Smooth muscle cell (in vitro differentiated cells): ENCODE measurements around the gene UMAD1. TPM values are rescaled to one million over a fixed set of nuclear protein-coding genes. Genes with fewer than 3 reads are reported as not detected.

Experiments
- DNase-seq: peaks from one replicate; lab custom pipeline; 2025; ENCODE audit not compliant: unreplicated experiment; lab: John Stamatoyannopoulos, UW
- H2AFZ ChIP-seq: fragments of 200-600 bp; sonication (generic); 2 replicates; pipeline ENCODE4 v1.6.0; 2016; ENCODE audit warnings: antibody characterized with exemption, low read depth, mild to moderate bottlenecking
- H3F3A ChIP-seq: fragments of 200-600 bp; sonication (generic); 2 replicates; pipeline ENCODE4 v1.6.0; 2017; ENCODE audit warnings: antibody characterized with exemption, low read depth
- H3K27ac ChIP-seq: fragments of 200-600 bp; sonication (generic); 2 replicates; pipeline ENCODE4 v1.5.1; 2016; ENCODE audit warnings: low read depth, mild to moderate bottlenecking
- H3K27me3 ChIP-seq: fragments of 200-600 bp; sonication (generic); 2 replicates; pipeline ENCODE4 v1.6.1; 2016; ENCODE audit warnings: low read depth, mild to moderate bottlenecking
- H3K36me3 ChIP-seq: fragments of 200-600 bp; sonication (generic); 2 replicates; pipeline ENCODE4 v1.5.1; 2016; ENCODE audit warnings: low read depth
- H3K4me1 ChIP-seq: fragments of 200-600 bp; sonication (generic); 2 replicates; pipeline ENCODE4 v1.5.1; 2016; ENCODE audit warnings: low read depth
- H3K4me2 ChIP-seq: fragments of 200-600 bp; sonication (generic); 2 replicates; pipeline ENCODE4 v1.6.0; 2016; ENCODE audit warnings: mild to moderate bottlenecking
- H3K4me3 ChIP-seq: fragments of 200-600 bp; sonication (generic); 2 replicates; pipeline ENCODE4 v1.5.1; 2016; ENCODE audit warnings: mild to moderate bottlenecking
- H3K79me2 ChIP-seq: fragments of 200-600 bp; sonication (generic); 2 replicates; pipeline ENCODE4 v1.6.0; 2016; ENCODE audit warnings: low read depth, mild to moderate bottlenecking
- H3K9ac ChIP-seq: fragments of 200-600 bp; sonication (generic); 2 replicates; pipeline ENCODE4 v1.6.0; 2016; ENCODE audit warnings: low read depth
- H3K9me3 ChIP-seq: fragments of 200-600 bp; sonication (generic); replicated peaks from 2 replicates; pipeline ENCODE4 v1.5.1; 2016; ENCODE audit warnings: low read depth
- H4K20me1 ChIP-seq: fragments of 200-600 bp; sonication (generic); 2 replicates; pipeline ENCODE4 v1.6.0; 2016; ENCODE audit warnings: low read depth
- CTCF ChIP-seq: fragments of 200-600 bp; sonication (generic); IDR thresholded peaks from 2 replicates; pipeline ENCODE4 v1.5.1; 2017; ENCODE audit warnings: borderline replicate concordance, mild to moderate bottlenecking, antibody characterized with exemption; ENCODE audit not compliant: insufficient read depth, poor library complexity, severe bottlenecking
- WGBS: methylation state at CpG from one replicate; pipeline ENCODE4 v1.1.7; 2016; ENCODE audit warnings: low lambda C conversion rate; 5-methylcytosine and 5-hydroxymethylcytosine counted together
- polyA plus RNA-seq: library from polyadenylated mRNA; unstranded; fragments of >200 nt; fragmentation: Nextera tagmentation; extraction: Ambion mirVana; gene quantifications from 2 replicates; pipeline ENCODE4 v1.2.1, GENCODE V29; 2016
- total RNA-seq: library from RNA; depleted of rRNA; stranded (reverse); fragments of >200 nt; gene quantifications from 2 replicates; pipeline ENCODE4 v1.2.3, GENCODE V29; 2014

Gene UMAD1
- total and polyA plus RNA-seq, 2 experiments from 2014 or later: 13.7 to 24.3 TPM

DNA sequence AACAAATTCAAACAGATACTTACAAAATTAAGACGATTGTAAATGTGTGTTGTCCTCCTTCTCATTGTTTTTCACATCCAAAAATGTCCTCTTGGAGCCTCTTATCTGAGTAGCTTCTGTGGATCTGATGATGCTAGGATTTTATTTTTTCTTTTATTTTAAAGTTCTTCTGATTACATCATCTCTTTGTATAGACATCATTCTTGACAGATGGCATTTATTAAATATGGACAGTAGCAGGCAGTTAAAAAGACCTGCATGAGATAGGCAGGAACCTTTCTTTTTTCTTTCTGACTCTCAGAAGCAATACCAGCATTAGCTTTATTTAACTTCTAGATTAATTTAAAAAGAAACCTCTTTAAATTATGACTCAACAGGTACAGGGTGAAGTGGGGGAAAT, 77.9 kb downstream of the UMAD1 start, which contains the start of gene RPA3:
Gene RPA3 (minus strand): TSS at position 116 of the 400 bp plus-strand sequence. CDS start 78,189 bp downstream, outside the sequence.
- H3K9ac ChIP-seq: peak within 1 kb of the TSS; percentile 3
- peak within 1 kb of the TSS; percentile 32 for H3K4me2 ChIP-seq
- no peaks in the 10 kb centered on the region for H3K9me3 ChIP-seq
- no peaks in the 10 kb centered on the region for H3K36me3 ChIP-seq
- peak within 1 kb of the TSS; percentile 38 for H3K27ac ChIP-seq
- no peak within 1 kb of the TSS for H3K4me3 ChIP-seq
- no peak for TF ChIP-seq CTCF
- H2AFZ ChIP-seq: no peak within 1 kb of the TSS
- H3K79me2 ChIP-seq: peaks cover 4% of the 10 kb centered on the region
- no peaks in the 10 kb centered on the region for H3F3A ChIP-seq
- no peaks in the 10 kb centered on the region for H3K27me3 ChIP-seq
- 94% methylated on average over 1 of the region's 1 CpG for WGBS
- H4K20me1 ChIP-seq: no peaks in the 10 kb centered on the region
- no peak for DNase-seq
- H3K4me1 ChIP-seq: no peaks in the 10 kb centered on the region

DNA sequence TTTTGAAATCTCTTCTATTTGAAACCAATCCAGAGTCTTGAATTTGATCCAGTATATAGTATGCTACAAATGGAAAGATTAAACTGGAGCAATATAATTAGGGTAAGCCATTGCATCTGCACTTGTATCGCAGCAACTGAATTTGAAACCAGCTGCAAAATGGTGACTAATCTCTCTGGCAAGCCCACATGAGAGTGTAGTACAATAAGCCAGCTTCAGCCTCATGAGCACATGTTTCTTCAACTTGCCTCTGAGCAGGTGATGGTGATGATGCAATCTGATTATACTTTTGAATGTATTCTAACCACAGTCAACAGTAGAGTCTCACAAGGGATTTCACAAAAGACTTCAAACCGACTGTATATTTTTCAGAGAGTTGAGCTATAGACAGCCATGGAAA, 78.7 kb downstream of the UMAD1 start:
- no peak for TF ChIP-seq CTCF
- Histone ChIP-seq H3K4me1 (no peaks in the 10 kb centered on the region), H3K27ac (peak overlapping the region; percentile 38), H3K4me2 (peak overlapping the region; percentile 32), H3K36me3 (no peaks in the 10 kb centered on the region), H3K9ac (peak overlapping the region; percentile 3), H3K9me3 (no peaks in the 10 kb centered on the region), H3K4me3 (no peak overlapping the region), H2AFZ (no peak overlapping the region), H3K79me2 (no peaks in the 10 kb centered on the region), H4K20me1 (no peaks in the 10 kb centered on the region), H3K27me3 (no peaks in the 10 kb centered on the region), H3F3A (no peaks in the 10 kb centered on the region)
- DNase-seq: no peak
- WGBS: 33% methylated on average over 2 of the region's 2 CpGs

DNA sequence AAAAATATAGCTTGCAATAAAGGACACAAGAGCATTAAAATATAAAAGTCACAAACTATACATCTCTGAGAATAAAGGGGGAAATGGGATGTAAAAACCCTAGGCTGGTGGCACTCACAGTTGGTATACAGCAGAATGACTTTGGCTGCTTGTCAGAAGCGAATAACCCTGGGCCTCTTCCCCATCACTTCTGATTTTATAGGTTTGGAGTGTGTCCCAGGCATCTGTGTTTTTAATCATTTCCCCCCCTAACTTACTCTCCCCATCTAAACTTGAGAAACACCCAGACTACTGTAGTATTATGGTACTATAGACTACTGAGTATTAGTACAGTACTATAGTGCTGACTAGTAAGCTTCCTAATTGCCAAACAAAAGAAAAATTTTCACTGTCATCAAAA, 79.6 kb downstream of the UMAD1 start:
- H3K27ac ChIP-seq: no peak overlapping the region
- H3F3A ChIP-seq: no peaks in the 10 kb centered on the region
- WGBS: 83% methylated on average over 1 of the region's 1 CpG
- H2AFZ ChIP-seq: no peak overlapping the region
- H3K9ac ChIP-seq: no peak overlapping the region
- no peaks in the 10 kb centered on the region for H3K79me2 ChIP-seq
- H3K27me3 ChIP-seq: no peaks in the 10 kb centered on the region
- TF ChIP-seq CTCF: no peak
- no peak for DNase-seq
- H3K36me3 ChIP-seq: no peaks in the 10 kb centered on the region
- H3K4me3 ChIP-seq: no peak overlapping the region
- H3K4me1 ChIP-seq: no peaks in the 10 kb centered on the region
- no peaks in the 10 kb centered on the region for H3K9me3 ChIP-seq
- no peaks in the 10 kb centered on the region for H4K20me1 ChIP-seq
- H3K4me2 ChIP-seq: no peak overlapping the region
